K562 (cell line): ENCODE measurements around the gene AAMP. TPM values are rescaled to one million over a fixed set of nuclear protein-coding genes. Genes with fewer than 3 reads are reported as not detected.

Experiments used
- C11orf30 ChIP-seq: fragments of 450-650 bp; IDR thresholded peaks from 2 replicates; pipeline ENCODE4 v1.6.1; 2016; ENCODE audit warnings: low read depth, mild to moderate bottlenecking
- CBX2 ChIP-seq: fragments of 200-600 bp; sonication (generic); IDR thresholded peaks from one replicate; pipeline ENCODE4 v1.6.1; 2012; ENCODE audit warnings: mild to moderate bottlenecking, low read length, inconsistent platforms; ENCODE audit not compliant: insufficient read depth, poor library complexity, severe bottlenecking
- EP300 ChIP-seq: IDR thresholded peaks from 2 replicates; pipeline ENCODE4 v1.6.1; 2012; ENCODE audit warnings: low read length, improper control_type of control experiment
- FOXJ3 ChIP-seq: sonication (generic); formaldehyde crosslinking; IDR thresholded peaks from 2 replicates; pipeline ENCODE4 v1.4.0; 2020; ENCODE audit warnings: mild to moderate bottlenecking, missing genetic modification reagents
- HDAC2 ChIP-seq: fragments of 450-650 bp; IDR thresholded peaks from 2 replicates; pipeline ENCODE4 v1.6.1; 2016; ENCODE audit warnings: mild to moderate bottlenecking
- HLTF ChIP-seq: fragments of 450-650 bp; IDR thresholded peaks from 2 replicates; pipeline ENCODE4 v1.6.1; 2016
- NEUROD1 ChIP-seq: fragments of 150-350 bp; IDR thresholded peaks from 2 replicates; pipeline ENCODE4 v1.6.1; 2014; ENCODE audit warnings: borderline replicate concordance, low read length, low read depth; ENCODE audit not compliant: partially characterized antibody
- NFIC ChIP-seq: fragments of 450-650 bp; IDR thresholded peaks from 2 replicates; pipeline ENCODE4 v1.6.1; 2017; ENCODE audit warnings: mild to moderate bottlenecking, inconsistent platforms
- NFRKB ChIP-seq: fragments of 450-650 bp; IDR thresholded peaks from 2 replicates; pipeline ENCODE4 v1.6.1; 2016; ENCODE audit warnings: low read depth
- SAFB ChIP-seq: fragments of 200-400 bp; formaldehyde crosslinking; IDR thresholded peaks from 2 replicates; pipeline ENCODE4 v1.6.1; 2017; ENCODE audit warnings: low read depth, low read length, borderline replicate concordance
- polyA plus RNA-seq, 8 experiments: library from polyadenylated mRNA; depleted of rRNA in 4 of 8; stranded (reverse) in 5 of 8; unstranded in 3 of 8; fragments of >200 nt; fragmentation: Nextera tagmentation in 2 of 8; fragmentation: Illumina TruSeq in 1 of 8; extraction: Ambion mirVana in 2 of 8; extraction: Trizol in 1 of 8; gene quantifications; 2 replicates each; pipeline versions ENCODE4 v1.2.1 to v1.2.3, GENCODE V29; 2011 to 2014; ENCODE audit warnings: inconsistent platforms in 1 of 8, missing spikeins in 1 of 8
- total RNA-seq, 7 experiments: library from RNA; depleted of rRNA in 6 of 7; stranded (reverse); fragments of >200 nt in 6 of 7; fragmentation: Illumina TruSeq in 2 of 7; extraction: Trizol in 2 of 7; gene quantifications; 2 replicates each; pipeline versions ENCODE4 v1.2.1 to v1.2.3, GENCODE V29; 2011 to 2021; ENCODE audit warnings: low replicate concordance in 1 of 7
- TF ChIP-seq, protein P1 (sequence below): fragments of 450-650 bp; formaldehyde crosslinking; IDR thresholded peaks from 2 replicates; pipeline ENCODE4 v1.4.0; 2020; ENCODE audit warnings: mild to moderate bottlenecking, moderate library complexity
- TF ChIP-seq, protein P2 (sequence below): IDR thresholded peaks from 2 replicates; pipeline ENCODE4 v1.6.1; 2012; ENCODE audit warnings: low read depth, low read length, improper control_type of control experiment, borderline replicate concordance
- TF ChIP-seq, protein P3 (sequence below): fragments of 450-650 bp; IDR thresholded peaks from 2 replicates; pipeline ENCODE4 v1.6.1; 2016; ENCODE audit warnings: mild to moderate bottlenecking, moderate library complexity

AAMP gene
- total and polyA plus RNA-seq, 9 of the 15 experiments (the other 6 are each of a cell fraction or from before 2014, with no cell fraction given): 5.7 to 197 (median 94.1) TPM

DNA sequence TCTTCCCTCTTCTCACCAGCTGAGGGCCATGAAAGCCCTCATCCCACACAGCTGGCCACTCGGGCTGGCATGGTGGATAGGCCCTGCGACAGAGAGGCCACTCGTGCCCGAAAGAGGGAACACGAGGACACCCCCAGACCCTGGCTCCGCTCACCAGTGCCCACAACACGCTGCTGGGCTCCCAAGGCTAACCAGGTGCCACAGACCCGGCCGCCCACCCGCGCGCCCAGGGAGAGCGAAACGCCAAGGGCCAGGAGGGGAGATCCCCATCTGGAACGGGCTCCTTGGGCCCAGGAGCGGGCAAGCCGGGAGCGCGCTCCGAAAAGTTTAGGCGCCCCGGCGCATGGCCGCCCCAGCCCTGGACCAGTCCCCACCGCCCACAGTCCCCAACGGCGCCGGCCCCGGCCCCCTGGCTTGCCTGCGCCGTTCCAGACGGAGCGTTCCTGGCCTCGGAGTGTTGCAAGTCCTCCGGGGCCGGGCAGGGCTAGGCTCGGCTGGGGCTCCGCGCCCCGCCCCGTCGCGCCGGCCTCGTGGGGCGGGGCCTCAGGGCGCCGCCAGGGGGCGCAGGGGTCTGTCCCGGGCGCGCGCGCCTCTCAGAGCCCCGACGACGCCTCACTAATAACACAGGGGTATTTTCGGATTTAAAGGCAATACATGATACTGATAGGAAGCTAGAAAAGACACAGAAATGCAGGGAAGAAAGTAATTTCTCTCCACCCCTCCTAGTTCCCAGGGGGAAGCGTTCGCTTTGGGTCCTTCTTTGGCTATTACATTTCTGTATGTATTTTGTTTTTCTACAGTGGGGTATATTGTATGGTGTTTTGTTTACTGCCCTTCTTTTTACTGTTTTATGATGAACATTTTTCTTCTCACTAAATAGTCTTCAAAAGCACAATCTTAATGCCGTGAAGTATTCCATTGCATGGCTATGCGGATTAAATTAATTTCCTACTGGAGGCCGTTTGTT is 22.4 kb upstream of the AAMP start, which contains the start of gene TMBIM1 (continued):
- TF ChIP-seq EP300 (no peak), NFIC (0 out of 2 replicates have a peak, but pooled peaks have one; percentile 6), HDAC2 (no peak), NEUROD1 (no peak), HLTF (no peak), SAFB (no peak), FOXJ3 (CRISPR knock-in tag) (no peak), CBX2 (no peak), NFRKB (no peak), C11orf30 (no peak)
- TF ChIP-seq, protein P1, sequence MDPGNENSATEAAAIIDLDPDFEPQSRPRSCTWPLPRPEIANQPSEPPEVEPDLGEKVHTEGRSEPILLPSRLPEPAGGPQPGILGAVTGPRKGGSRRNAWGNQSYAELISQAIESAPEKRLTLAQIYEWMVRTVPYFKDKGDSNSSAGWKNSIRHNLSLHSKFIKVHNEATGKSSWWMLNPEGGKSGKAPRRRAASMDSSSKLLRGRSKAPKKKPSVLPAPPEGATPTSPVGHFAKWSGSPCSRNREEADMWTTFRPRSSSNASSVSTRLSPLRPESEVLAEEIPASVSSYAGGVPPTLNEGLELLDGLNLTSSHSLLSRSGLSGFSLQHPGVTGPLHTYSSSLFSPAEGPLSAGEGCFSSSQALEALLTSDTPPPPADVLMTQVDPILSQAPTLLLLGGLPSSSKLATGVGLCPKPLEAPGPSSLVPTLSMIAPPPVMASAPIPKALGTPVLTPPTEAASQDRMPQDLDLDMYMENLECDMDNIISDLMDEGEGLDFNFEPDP: no peak
- TF ChIP-seq, protein P2, sequence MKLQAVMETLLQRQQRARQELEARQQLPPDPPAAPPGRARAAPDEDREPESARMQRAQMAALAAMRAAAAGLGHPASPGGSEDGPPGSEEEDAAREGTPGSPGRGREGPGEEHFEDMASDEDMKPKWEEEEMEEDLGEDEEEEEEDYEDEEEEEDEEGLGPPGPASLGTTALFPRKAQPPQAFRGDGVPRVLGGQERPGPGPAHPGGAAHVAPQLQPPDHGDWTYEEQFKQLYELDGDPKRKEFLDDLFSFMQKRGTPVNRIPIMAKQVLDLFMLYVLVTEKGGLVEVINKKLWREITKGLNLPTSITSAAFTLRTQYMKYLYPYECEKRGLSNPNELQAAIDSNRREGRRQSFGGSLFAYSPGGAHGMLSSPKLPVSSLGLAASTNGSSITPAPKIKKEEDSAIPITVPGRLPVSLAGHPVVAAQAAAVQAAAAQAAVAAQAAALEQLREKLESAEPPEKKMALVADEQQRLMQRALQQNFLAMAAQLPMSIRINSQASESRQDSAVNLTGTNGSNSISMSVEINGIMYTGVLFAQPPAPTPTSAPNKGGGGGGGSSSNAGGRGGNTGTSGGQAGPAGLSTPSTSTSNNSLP: no peak
- TF ChIP-seq, protein P3, sequence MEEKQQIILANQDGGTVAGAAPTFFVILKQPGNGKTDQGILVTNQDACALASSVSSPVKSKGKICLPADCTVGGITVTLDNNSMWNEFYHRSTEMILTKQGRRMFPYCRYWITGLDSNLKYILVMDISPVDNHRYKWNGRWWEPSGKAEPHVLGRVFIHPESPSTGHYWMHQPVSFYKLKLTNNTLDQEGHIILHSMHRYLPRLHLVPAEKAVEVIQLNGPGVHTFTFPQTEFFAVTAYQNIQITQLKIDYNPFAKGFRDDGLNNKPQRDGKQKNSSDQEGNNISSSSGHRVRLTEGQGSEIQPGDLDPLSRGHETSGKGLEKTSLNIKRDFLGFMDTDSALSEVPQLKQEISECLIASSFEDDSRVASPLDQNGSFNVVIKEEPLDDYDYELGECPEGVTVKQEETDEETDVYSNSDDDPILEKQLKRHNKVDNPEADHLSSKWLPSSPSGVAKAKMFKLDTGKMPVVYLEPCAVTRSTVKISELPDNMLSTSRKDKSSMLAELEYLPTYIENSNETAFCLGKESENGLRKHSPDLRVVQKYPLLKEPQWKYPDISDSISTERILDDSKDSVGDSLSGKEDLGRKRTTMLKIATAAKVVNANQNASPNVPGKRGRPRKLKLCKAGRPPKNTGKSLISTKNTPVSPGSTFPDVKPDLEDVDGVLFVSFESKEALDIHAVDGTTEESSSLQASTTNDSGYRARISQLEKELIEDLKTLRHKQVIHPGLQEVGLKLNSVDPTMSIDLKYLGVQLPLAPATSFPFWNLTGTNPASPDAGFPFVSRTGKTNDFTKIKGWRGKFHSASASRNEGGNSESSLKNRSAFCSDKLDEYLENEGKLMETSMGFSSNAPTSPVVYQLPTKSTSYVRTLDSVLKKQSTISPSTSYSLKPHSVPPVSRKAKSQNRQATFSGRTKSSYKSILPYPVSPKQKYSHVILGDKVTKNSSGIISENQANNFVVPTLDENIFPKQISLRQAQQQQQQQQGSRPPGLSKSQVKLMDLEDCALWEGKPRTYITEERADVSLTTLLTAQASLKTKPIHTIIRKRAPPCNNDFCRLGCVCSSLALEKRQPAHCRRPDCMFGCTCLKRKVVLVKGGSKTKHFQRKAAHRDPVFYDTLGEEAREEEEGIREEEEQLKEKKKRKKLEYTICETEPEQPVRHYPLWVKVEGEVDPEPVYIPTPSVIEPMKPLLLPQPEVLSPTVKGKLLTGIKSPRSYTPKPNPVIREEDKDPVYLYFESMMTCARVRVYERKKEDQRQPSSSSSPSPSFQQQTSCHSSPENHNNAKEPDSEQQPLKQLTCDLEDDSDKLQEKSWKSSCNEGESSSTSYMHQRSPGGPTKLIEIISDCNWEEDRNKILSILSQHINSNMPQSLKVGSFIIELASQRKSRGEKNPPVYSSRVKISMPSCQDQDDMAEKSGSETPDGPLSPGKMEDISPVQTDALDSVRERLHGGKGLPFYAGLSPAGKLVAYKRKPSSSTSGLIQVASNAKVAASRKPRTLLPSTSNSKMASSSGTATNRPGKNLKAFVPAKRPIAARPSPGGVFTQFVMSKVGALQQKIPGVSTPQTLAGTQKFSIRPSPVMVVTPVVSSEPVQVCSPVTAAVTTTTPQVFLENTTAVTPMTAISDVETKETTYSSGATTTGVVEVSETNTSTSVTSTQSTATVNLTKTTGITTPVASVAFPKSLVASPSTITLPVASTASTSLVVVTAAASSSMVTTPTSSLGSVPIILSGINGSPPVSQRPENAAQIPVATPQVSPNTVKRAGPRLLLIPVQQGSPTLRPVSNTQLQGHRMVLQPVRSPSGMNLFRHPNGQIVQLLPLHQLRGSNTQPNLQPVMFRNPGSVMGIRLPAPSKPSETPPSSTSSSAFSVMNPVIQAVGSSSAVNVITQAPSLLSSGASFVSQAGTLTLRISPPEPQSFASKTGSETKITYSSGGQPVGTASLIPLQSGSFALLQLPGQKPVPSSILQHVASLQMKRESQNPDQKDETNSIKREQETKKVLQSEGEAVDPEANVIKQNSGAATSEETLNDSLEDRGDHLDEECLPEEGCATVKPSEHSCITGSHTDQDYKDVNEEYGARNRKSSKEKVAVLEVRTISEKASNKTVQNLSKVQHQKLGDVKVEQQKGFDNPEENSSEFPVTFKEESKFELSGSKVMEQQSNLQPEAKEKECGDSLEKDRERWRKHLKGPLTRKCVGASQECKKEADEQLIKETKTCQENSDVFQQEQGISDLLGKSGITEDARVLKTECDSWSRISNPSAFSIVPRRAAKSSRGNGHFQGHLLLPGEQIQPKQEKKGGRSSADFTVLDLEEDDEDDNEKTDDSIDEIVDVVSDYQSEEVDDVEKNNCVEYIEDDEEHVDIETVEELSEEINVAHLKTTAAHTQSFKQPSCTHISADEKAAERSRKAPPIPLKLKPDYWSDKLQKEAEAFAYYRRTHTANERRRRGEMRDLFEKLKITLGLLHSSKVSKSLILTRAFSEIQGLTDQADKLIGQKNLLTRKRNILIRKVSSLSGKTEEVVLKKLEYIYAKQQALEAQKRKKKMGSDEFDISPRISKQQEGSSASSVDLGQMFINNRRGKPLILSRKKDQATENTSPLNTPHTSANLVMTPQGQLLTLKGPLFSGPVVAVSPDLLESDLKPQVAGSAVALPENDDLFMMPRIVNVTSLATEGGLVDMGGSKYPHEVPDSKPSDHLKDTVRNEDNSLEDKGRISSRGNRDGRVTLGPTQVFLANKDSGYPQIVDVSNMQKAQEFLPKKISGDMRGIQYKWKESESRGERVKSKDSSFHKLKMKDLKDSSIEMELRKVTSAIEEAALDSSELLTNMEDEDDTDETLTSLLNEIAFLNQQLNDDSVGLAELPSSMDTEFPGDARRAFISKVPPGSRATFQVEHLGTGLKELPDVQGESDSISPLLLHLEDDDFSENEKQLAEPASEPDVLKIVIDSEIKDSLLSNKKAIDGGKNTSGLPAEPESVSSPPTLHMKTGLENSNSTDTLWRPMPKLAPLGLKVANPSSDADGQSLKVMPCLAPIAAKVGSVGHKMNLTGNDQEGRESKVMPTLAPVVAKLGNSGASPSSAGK: peak; percentile 31; the same call in 1 of the 2 replicates
